Nephron (organoid): ENCODE results near the gene SGCD.

Experiments
- H3K27ac Mint-ChIP-seq, 3 experiments: 2 replicates each; pipeline ENCODE4 v1.8.0; 2020; ENCODE audit warnings: mixed read lengths in 3 of 3, mild to moderate bottlenecking in 2 of 3, moderate library complexity in 1 of 3
- H3K27me3 Mint-ChIP-seq: 2 replicates; pipeline ENCODE4 v1.8.0; 2021; ENCODE audit warnings: low read depth, mild to moderate bottlenecking, moderate library complexity, mixed read lengths
- H3K36me3 Mint-ChIP-seq: 2 replicates; pipeline ENCODE4 v1.8.0; 2020; ENCODE audit warnings: low read depth, mixed read lengths
- H3K4me1 Mint-ChIP-seq: 2 replicates; pipeline ENCODE4 v1.8.0; 2020; ENCODE audit warnings: mixed read lengths
- H3K4me3 Mint-ChIP-seq, 3 experiments: 2 replicates each; pipeline ENCODE4 v1.8.0; 2020; ENCODE audit warnings: mild to moderate bottlenecking in 3 of 3, mixed read lengths in 3 of 3, moderate library complexity in 2 of 3
- H3K9me3 Mint-ChIP-seq: 2 replicates; pipeline ENCODE4 v1.8.0; 2020; ENCODE audit warnings: mixed read lengths
- TF ChIP-seq, protein P1 (sequence below), 3 experiments: fragments of 200-600 bp; sonication (generic); IDR thresholded peaks; one replicate each; pipeline ENCODE4 v1.5.0; 2021; ENCODE audit warnings: antibody characterized with exemption in 3 of 3; ENCODE audit not compliant: unreplicated experiment in 3 of 3

SGCD gene

DNA sequence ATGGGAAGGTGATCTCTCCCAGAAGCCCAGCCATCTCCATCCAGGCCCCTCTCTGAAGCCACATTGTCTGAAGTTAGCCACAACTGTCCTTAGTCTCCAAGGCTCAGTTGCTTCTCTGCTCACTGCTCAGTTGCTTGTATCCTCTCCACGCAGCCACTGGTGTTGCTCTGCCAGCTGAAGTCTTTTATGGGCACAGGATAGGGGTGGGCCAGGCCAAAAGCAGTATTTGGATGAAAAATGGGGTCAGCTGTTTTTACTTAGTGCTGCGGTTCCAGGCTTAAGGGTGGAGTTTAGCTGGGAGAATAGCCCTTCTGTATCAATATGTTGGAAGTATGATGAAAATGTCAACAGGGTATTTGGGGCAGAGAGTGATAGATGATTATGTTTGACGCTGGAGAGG lies 354.3 kb downstream of the SGCD start:
- TF ChIP-seq, protein P1, sequence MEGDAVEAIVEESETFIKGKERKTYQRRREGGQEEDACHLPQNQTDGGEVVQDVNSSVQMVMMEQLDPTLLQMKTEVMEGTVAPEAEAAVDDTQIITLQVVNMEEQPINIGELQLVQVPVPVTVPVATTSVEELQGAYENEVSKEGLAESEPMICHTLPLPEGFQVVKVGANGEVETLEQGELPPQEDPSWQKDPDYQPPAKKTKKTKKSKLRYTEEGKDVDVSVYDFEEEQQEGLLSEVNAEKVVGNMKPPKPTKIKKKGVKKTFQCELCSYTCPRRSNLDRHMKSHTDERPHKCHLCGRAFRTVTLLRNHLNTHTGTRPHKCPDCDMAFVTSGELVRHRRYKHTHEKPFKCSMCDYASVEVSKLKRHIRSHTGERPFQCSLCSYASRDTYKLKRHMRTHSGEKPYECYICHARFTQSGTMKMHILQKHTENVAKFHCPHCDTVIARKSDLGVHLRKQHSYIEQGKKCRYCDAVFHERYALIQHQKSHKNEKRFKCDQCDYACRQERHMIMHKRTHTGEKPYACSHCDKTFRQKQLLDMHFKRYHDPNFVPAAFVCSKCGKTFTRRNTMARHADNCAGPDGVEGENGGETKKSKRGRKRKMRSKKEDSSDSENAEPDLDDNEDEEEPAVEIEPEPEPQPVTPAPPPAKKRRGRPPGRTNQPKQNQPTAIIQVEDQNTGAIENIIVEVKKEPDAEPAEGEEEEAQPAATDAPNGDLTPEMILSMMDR (IDR thresholded peaks at IDR 0.05; ENCODE audit: unreplicated experiment in 3 of 3) = no peak
- Mint-ChIP-seq H3K4me3 (no peak overlapping the region), H3K36me3 (no peaks in the 10 kb centered on the region), H3K27ac (peak overlapping the region in 2 of 3 experiments; percentile 15 to 24), H3K9me3 (no peaks in the 10 kb centered on the region), H3K27me3 (peaks cover 3% of the 10 kb centered on the region), H3K4me1 (peaks cover 56% of the 10 kb centered on the region)

DNA sequence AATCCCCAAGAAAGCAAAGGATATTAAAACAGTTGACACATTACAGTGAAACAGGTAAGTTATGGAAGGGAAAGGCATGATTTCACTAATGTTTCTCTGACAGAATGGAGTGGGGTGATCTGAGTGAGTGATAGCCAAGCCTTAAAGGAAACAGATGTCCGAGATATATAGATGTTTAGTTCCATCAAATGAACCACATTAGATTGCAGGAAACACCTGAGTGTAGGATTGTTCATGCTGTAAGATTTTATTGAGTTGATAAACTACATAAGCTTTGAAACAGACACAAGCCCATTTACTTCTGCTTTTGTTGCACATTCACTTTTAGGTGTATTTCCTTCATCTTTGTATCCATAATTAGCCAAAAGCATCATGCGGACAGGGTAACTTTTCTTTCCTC lies 356.0 kb downstream of the SGCD start:
- H3K9me3 Mint-ChIP-seq = no peaks in the 10 kb centered on the region
- peaks cover 3% of the 10 kb centered on the region for H3K27me3 Mint-ChIP-seq
- H3K27ac Mint-ChIP-seq = no peak overlapping the region
- TF ChIP-seq, protein P1 (IDR thresholded peaks at IDR 0.05; ENCODE audit: unreplicated experiment in 3 of 3) = no peak
- no peaks in the 10 kb centered on the region for H3K36me3 Mint-ChIP-seq
- H3K4me3 Mint-ChIP-seq = no peak overlapping the region
- H3K4me1 Mint-ChIP-seq = peaks cover 70% of the 10 kb centered on the region

GRCh38 chr5:156683509-156683908 lies 356.5 kb downstream of the SGCD start:
- peaks cover 68% of the 10 kb centered on the region for H3K4me1 Mint-ChIP-seq

GRCh38 chr5:156684216-156684615 lies 357.3 kb downstream of the SGCD start:
- H3K27ac Mint-ChIP-seq = peak overlapping the region in 1 of 3 experiments; percentile 2
- TF ChIP-seq, protein P1 (IDR thresholded peaks at IDR 0.05; ENCODE audit: unreplicated experiment in 3 of 3) = no peak
- no peaks in the 10 kb centered on the region for H3K36me3 Mint-ChIP-seq
- peaks cover 63% of the 10 kb centered on the region for H3K4me1 Mint-ChIP-seq
- no peaks in the 10 kb centered on the region for H3K9me3 Mint-ChIP-seq
- peaks cover 3% of the 10 kb centered on the region for H3K27me3 Mint-ChIP-seq
- H3K4me3 Mint-ChIP-seq = no peak overlapping the region

More at GRCh38 chr5:156683509-156683908, 356.5 kb downstream of the SGCD start:
- Mint-ChIP-seq H3K9me3 (no peaks in the 10 kb centered on the region), H3K36me3 (no peaks in the 10 kb centered on the region), H3K27me3 (peaks cover 3% of the 10 kb centered on the region), H3K4me3 (no peak overlapping the region), H3K27ac (no peak overlapping the region)
- TF ChIP-seq, protein P1 (IDR thresholded peaks at IDR 0.05; ENCODE audit: unreplicated experiment in 3 of 3) = no peak

DNA sequence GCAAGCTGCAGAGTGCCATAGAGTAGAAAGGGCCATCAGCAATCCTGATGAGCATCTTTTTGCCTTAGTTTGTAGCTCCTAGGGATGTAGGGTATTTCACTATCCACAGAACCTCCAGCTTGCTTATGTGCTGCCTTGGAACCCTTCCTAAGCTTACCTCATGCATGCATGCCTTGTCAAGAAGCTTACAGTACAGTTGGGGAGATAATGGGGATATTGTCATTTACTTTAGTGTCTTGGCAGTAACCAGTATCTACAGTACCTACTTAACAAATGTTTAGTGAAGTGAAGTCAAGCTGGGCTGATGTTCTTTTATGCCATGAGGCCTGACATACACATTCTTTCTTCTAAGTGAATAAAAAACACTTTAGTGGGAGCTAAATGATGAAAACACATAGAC lies 358.5 kb downstream of the SGCD start:
- Mint-ChIP-seq H3K27ac (no peak overlapping the region), H3K36me3 (no peaks in the 10 kb centered on the region), H3K4me1 (peaks cover 56% of the 10 kb centered on the region), H3K9me3 (no peaks in the 10 kb centered on the region), H3K27me3 (peaks cover 3% of the 10 kb centered on the region), H3K4me3 (no peak overlapping the region)
- TF ChIP-seq, protein P1 (IDR thresholded peaks at IDR 0.05; ENCODE audit: unreplicated experiment in 3 of 3) = no peak

GRCh38 chr5:156686380-156686779 lies 359.4 kb downstream of the SGCD start:
- peak overlapping the region in 2 of 3 experiments; percentile 28 to 34 for H3K27ac Mint-ChIP-seq
- H3K4me1 Mint-ChIP-seq = peaks cover 52% of the 10 kb centered on the region
- H3K27me3 Mint-ChIP-seq = peaks cover under 1% of the 10 kb centered on the region
- no peaks in the 10 kb centered on the region for H3K9me3 Mint-ChIP-seq
- no peaks in the 10 kb centered on the region for H3K36me3 Mint-ChIP-seq
- H3K4me3 Mint-ChIP-seq = no peak overlapping the region
- TF ChIP-seq, protein P1 (IDR thresholded peaks at IDR 0.05; ENCODE audit: unreplicated experiment in 3 of 3) = no peak
